ENCODE measurements around the gene ANKRD7.

DNA sequence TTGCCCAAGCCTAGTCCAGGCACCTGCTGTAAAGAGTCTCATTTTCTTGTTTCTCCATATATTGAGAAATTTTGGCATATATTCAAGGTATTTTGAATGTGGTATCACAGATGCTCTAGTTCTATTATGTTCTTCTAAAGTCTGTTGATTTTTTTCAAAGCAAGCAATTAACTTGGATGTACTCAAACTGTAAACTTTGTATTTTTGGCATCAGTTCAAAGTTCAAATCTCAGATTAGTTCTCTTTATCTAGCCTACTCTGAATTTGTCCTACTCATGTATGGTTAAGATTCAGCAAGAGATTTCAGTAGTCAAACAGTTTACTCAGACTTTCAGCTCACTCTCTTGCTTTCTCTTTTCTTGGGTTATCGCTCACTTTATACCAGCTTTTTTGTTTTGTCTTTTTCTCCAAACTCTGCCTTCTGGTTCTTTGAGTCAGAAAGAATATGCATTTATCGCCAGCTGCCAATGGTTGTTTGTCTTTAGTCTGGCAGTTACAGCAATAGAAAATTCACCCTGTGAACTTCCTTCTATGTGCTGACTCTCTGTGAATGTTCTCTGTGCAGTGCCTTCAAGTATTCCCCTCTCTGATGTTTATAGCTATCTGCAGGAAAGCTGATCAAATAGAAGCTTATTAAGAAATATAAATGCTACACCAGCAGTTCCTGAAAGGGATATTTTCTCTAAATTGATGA lies 56.0 kb downstream of the ANKRD7 start:
- TF ChIP-seq, protein P1, sequence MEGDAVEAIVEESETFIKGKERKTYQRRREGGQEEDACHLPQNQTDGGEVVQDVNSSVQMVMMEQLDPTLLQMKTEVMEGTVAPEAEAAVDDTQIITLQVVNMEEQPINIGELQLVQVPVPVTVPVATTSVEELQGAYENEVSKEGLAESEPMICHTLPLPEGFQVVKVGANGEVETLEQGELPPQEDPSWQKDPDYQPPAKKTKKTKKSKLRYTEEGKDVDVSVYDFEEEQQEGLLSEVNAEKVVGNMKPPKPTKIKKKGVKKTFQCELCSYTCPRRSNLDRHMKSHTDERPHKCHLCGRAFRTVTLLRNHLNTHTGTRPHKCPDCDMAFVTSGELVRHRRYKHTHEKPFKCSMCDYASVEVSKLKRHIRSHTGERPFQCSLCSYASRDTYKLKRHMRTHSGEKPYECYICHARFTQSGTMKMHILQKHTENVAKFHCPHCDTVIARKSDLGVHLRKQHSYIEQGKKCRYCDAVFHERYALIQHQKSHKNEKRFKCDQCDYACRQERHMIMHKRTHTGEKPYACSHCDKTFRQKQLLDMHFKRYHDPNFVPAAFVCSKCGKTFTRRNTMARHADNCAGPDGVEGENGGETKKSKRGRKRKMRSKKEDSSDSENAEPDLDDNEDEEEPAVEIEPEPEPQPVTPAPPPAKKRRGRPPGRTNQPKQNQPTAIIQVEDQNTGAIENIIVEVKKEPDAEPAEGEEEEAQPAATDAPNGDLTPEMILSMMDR (tag by site-specific recombination; IDR thresholded peaks at IDR 0.05), result no peak
- no peak for TF ChIP-seq ZNF146 (tag by site-specific recombination; IDR thresholded peaks at IDR 0.05)
- no peak for TF ChIP-seq ZBTB1 (tag by site-specific recombination; IDR thresholded peaks at IDR 0.05)
- no peak for TF ChIP-seq ZNF121 (tag by site-specific recombination; IDR thresholded peaks at IDR 0.05)
- no peak for TF ChIP-seq PRDM1 (tag by site-specific recombination; IDR thresholded peaks at IDR 0.05)
- TF ChIP-seq, protein P2, sequence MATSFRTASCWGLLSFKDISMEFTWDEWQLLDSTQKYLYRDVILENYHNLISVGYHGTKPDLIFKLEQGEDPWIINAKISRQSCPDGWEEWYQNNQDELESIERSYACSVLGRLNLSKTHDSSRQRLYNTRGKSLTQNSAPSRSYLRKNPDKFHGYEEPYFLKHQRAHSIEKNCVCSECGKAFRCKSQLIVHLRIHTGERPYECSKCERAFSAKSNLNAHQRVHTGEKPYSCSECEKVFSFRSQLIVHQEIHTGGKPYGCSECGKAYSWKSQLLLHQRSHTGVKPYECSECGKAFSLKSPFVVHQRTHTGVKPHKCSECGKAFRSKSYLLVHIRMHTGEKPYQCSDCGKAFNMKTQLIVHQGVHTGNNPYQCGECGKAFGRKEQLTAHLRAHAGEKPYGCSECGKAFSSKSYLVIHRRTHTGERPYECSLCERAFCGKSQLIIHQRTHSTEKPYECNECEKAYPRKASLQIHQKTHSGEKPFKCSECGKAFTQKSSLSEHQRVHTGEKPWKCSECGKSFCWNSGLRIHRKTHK (tag by site-specific recombination; IDR thresholded peaks at IDR 0.05), result no peak
